Small intestine (tissue), 7 donors: ENCODE data around the gene ZC3H8. TPM values are rescaled to one million over a fixed set of nuclear protein-coding genes. Genes with fewer than 3 reads are reported as not detected.

Experiments used
- DNase-seq, 2 donors: peaks; one replicate each; pipeline versions ENCODE4 v3.0.0 to v3.0.0-alpha.2; 2013
- FAIRE-seq: peaks from 2 replicates; lab custom pipeline; 2012; peaks lifted over from hg19 to GRCh38; lab: Jason Lieb, UNC
- H3K27ac ChIP-seq, 3 donors: one replicate each; pipeline ENCODE4 v1.5.1; 2013; ENCODE audit warnings: low read length in 2 of 3, mild to moderate bottlenecking in 2 of 3, control low read depth in 1 of 3, inconsistent platforms in 1 of 3, low read depth in 1 of 3, moderate library complexity in 1 of 3
- H3K27me3 ChIP-seq, 3 donors: one replicate each; pipeline ENCODE4 v1.6.1; 2013; ENCODE audit warnings: low read length in 3 of 3, inconsistent platforms in 1 of 3; ENCODE audit not compliant: control insufficient read depth in 3 of 3, insufficient read depth in 3 of 3
- H3K36me3 ChIP-seq, 3 donors: one replicate each; pipeline ENCODE4 v1.6.1; 2013; ENCODE audit warnings: low read length in 3 of 3, inconsistent platforms in 1 of 3, low read depth in 1 of 3, mild to moderate bottlenecking in 1 of 3, moderate library complexity in 1 of 3; ENCODE audit not compliant: control insufficient read depth in 3 of 3, insufficient read depth in 2 of 3
- H3K4me1 ChIP-seq, 3 donors: one replicate each; pipeline ENCODE4 v1.6.1; 2013; ENCODE audit warnings: low read length in 2 of 3, inconsistent platforms in 1 of 3, low read depth in 1 of 3, mild to moderate bottlenecking in 1 of 3, moderate library complexity in 1 of 3; ENCODE audit not compliant: control insufficient read depth in 3 of 3, insufficient read depth in 2 of 3
- H3K4me3 ChIP-seq, 3 donors: one replicate each; pipeline ENCODE4 v1.5.1; 2013; ENCODE audit warnings: low read length in 3 of 3, control low read depth in 1 of 3, inconsistent platforms in 1 of 3, low read depth in 1 of 3, mild to moderate bottlenecking in 1 of 3, moderate library complexity in 1 of 3
- H3K9me3 ChIP-seq, 2 donors: one replicate each; pipeline ENCODE4 v1.6.1; 2013; ENCODE audit warnings: low read depth in 1 of 2, low read length in 1 of 2; ENCODE audit not compliant: control insufficient read depth in 2 of 2, insufficient read depth in 1 of 2
- WGBS, 3 donors: extraction: QIAGEN DNeasy Blood & Tissue Kit; methylation state at CpG; one replicate each; pipeline ENCODE4 v1.1.7; 2013; 5-methylcytosine and 5-hydroxymethylcytosine counted together
- polyA plus RNA-seq, 4 donors: library from polyadenylated mRNA; stranded (reverse) in 3 of 4; unstranded in 1 of 4; fragments of 200-250 nt in 3 of 4; fragments of 120-200 nt in 1 of 4; gene quantifications; one replicate each; pipeline versions ENCODE4 v1.2.1 to v1.2.3, GENCODE V29; 2013
- donor health status: healthy with polysubstance abuse.
- donor health status: control.
- donor health status: control.
- donor health status: Bipolar disorder and iron deficiency.
- donor health status: healthy.

The ZC3H8 gene
- polyA plus RNA-seq, 4 donors, result 3.5 to 13.0 (median 9.0) TPM

DNA sequence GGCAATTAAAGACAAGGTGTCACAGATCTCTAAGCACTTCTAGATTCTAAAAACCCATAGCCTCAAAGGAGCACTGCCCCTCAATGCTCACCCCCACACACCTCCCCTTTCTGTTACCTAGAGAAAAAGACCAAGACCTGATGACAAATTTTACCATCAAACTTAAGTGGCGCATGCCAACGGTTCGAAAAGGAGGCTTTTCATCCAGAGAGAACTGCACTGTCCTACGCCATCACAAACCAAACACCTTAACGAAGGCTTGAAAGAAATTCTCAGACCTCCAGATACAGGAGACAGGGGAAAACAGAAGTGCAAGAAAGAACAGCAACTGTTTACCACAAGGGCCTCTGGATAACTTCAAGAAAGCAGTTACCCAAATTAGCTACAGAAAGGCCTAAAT lies 18.5 kb upstream of the ZC3H8 start:
- Histone ChIP-seq H3K9me3 (no peaks in the 10 kb centered on the region), H3K4me3 (no peak overlapping the region), H3K4me1 (peaks cover 0 to 4% (median 0%) of the 10 kb centered on the region in 3 donors), H3K27ac (no peak overlapping the region), H3K27me3 (no peaks in the 10 kb centered on the region), H3K36me3 (no peaks in the 10 kb centered on the region)
- no peak for FAIRE-seq
- WGBS, 3 donors, result 87 to 97% (median 92%) methylated on average over 5 of the region's 5 CpGs
- no peak for DNase-seq

- no peaks in the 10 kb centered on the region for H3K27me3 ChIP-seq
- WGBS, 3 donors, result 85 to 90% (median 86%) methylated on average over 5 of the region's 5 CpGs
- H3K36me3 ChIP-seq, result no peaks in the 10 kb centered on the region
- H3K4me1 ChIP-seq, result peaks cover 0 to 4% (median 0%) of the 10 kb centered on the region in 3 donors
- H3K27ac ChIP-seq, result no peak overlapping the region
- no peak overlapping the region for H3K4me3 ChIP-seq
- DNase-seq (no peak), FAIRE-seq (no peak)
- no peaks in the 10 kb centered on the region for H3K9me3 ChIP-seq
Observed at GRCh38 chr2:112272669-112273068, 17.8 kb upstream of the ZC3H8 start.

- WGBS, 3 donors, result 92 to 94% (median 93%) methylated on average over 1 of the region's 1 CpG
- FAIRE-seq (no peak), DNase-seq (no peak)
- no peaks in the 10 kb centered on the region for H3K9me3 ChIP-seq
- no peaks in the 10 kb centered on the region for H3K36me3 ChIP-seq
- H3K27me3 ChIP-seq, result no peaks in the 10 kb centered on the region
- no peak overlapping the region for H3K4me3 ChIP-seq
- H3K27ac ChIP-seq, result no peak overlapping the region
- no peaks in the 10 kb centered on the region for H3K4me1 ChIP-seq
Observed at GRCh38 chr2:112268547-112268946, 13.7 kb upstream of the ZC3H8 start.

- FAIRE-seq (no peak), DNase-seq (no peak)
- Histone ChIP-seq H3K27me3 (no peaks in the 10 kb centered on the region), H3K4me1 (no peaks in the 10 kb centered on the region), H3K36me3 (no peaks in the 10 kb centered on the region), H3K27ac (no peak overlapping the region), H3K4me3 (no peak overlapping the region), H3K9me3 (peaks cover 0 to 7% of the 10 kb centered on the region in 2 donors)
Observed at GRCh38 chr2:112262876-112263275, 8.0 kb upstream of the ZC3H8 start.

- H3K36me3 ChIP-seq, result no peaks in the 10 kb centered on the region
- H3K27ac ChIP-seq, result no peak overlapping the region
- 96 to 99% (median 98%) methylated on average over 3 of the region's 3 CpGs for WGBS, 3 donors
- peaks cover 0 to 7% of the 10 kb centered on the region in 2 donors for H3K9me3 ChIP-seq
- H3K4me1 ChIP-seq, result peaks cover 0 to 5% (median 0%) of the 10 kb centered on the region in 3 donors
- no peak overlapping the region for H3K4me3 ChIP-seq
- no peaks in the 10 kb centered on the region for H3K27me3 ChIP-seq
- FAIRE-seq, result no peak
- DNase-seq, result no peak
Observed at GRCh38 chr2:112260295-112260625, 5.4 kb upstream of the ZC3H8 start.

DNA sequence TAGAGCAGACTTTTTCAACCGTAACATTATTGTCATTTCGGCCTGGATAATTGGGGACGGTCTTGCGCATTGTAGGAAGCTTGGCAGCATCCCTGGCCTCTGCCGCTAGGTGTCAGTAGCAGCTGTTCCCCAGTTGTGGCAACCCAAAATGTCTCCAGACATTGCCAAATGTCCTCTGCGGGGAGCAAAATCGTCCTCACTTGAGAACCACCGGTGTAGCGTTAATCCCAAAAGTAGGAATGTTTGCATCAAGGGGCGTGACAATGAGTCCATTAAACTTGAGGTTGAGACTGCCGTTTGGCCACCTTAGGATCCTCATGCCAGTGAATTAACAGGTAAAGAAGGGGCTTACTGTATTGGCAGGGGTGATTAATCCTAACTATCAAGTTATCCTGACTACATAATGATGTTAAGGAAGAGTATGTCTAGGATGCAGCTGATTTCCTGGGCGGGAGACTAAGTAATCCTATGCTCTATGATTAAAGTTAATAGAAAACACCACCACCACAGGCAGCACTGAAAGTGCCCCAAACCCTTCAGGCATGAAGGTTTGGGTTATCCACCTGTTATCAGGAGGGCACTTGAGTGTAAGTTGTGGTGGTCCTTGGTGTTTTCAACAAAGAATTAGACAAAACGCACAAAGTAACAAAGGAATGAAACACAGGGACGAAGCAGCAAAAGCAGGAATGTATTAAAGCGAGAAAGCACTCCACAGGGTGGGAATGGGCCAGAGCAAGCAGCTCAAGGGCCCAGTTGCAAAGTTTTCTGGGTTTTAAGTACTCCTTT lies 4.9 kb upstream of the ZC3H8 start:
- no peaks in the 10 kb centered on the region for H3K27me3 ChIP-seq
- H3K4me1 ChIP-seq, result peaks cover 0 to 5% (median 0%) of the 10 kb centered on the region in 3 donors
- H3K9me3 ChIP-seq, result peaks cover 0 to 7% of the 10 kb centered on the region in 2 donors
- FAIRE-seq (no peak), DNase-seq (peak; percentile 70 to 82)
- no peaks in the 10 kb centered on the region for H3K36me3 ChIP-seq
- H3K27ac ChIP-seq, result no peak overlapping the region
- 20 to 23% (median 22%) methylated on average over 15 of the region's 15 CpGs for WGBS, 3 donors
- no peak overlapping the region for H3K4me3 ChIP-seq

DNA sequence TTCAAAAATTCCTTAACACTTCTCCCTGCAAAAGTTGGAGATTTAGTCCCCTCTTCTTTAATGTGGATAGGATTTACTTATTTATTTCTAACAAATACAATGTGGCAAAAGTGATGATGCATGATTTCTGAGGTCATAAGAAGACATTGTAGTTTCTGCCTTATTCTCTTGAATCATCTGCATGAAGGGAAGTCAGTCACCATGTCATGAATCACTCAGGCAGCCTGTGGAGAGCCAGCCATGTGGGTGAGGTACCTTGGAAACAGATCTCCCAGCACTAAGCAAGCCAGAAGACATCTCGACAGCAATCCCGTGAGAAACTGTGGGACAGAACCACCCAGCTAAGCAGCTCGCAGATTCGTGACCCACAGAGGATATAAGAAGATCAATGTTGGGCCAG lies 2.7 kb upstream of the ZC3H8 start:
- no peak overlapping the region for H3K4me3 ChIP-seq
- H3K36me3 ChIP-seq, result no peaks in the 10 kb centered on the region
- FAIRE-seq, result no peak
- H3K27me3 ChIP-seq, result no peaks in the 10 kb centered on the region
- peaks cover 0 to 12% (median under 1%) of the 10 kb centered on the region in 3 donors for H3K4me1 ChIP-seq
- peaks cover 0 to 2% of the 10 kb centered on the region in 2 donors for H3K9me3 ChIP-seq
- no peak overlapping the region for H3K27ac ChIP-seq
- no peak for DNase-seq
- WGBS, 3 donors, result 68 to 86% (median 73%) methylated on average over 4 of the region's 4 CpGs

GRCh38 chr2:112256654-112257053 lies 1.8 kb upstream of the ZC3H8 start:
- 70 to 75% (median 73%) methylated on average over 2 of the region's 2 CpGs for WGBS, 3 donors
- DNase-seq (peak in 1 of 2 donors; percentile 21), FAIRE-seq (no peak)
- H3K27ac ChIP-seq, result no peak overlapping the region
- peaks cover 0 to 12% (median 3%) of the 10 kb centered on the region in 3 donors for H3K4me1 ChIP-seq
- no peaks in the 10 kb centered on the region for H3K27me3 ChIP-seq
- no peaks in the 10 kb centered on the region for H3K36me3 ChIP-seq
- no peaks in the 10 kb centered on the region for H3K9me3 ChIP-seq
- H3K4me3 ChIP-seq, result no peak overlapping the region

- DNase-seq, result no peak
- Histone ChIP-seq H3K27ac (no peak overlapping the region), H3K4me3 (no peak overlapping the region), H3K36me3 (no peaks in the 10 kb centered on the region), H3K27me3 (no peaks in the 10 kb centered on the region), H3K9me3 (no peaks in the 10 kb centered on the region), H3K4me1 (peaks cover 0 to 12% (median 3%) of the 10 kb centered on the region in 3 donors)
- no peak for FAIRE-seq
- 88 to 94% (median 92%) methylated on average over 2 of the region's 2 CpGs for WGBS, 3 donors
Observed at GRCh38 chr2:112255875-112256274, 1.0 kb upstream of the ZC3H8 start.
